Activated naive CD8-positive, alpha-beta T cell treated with anti-CD3 and anti-CD28 coated beads, Interleukin-2, amount 10 ng/mL, durations not matched to agents 7 days and 5 days (primary cell): ENCODE data around the gene ANKRD60. TPM values are rescaled to one million over a fixed set of nuclear protein-coding genes. Genes with fewer than 3 reads are reported as not detected.

Experiments
- ATAC-seq: fragments of 150-1000 bp; cut with Tn5 transposase; one replicate; pipeline ENCODE4 v1.10.0; 2021; ENCODE audit warnings: low read depth, moderate library complexity
- POLR2A ChIA-PET: fragments of 350-600 bp; sonication (Branson Sonifier 250); formaldehyde crosslinking; loops from one replicate; lab custom pipeline; 2021; ENCODE audit warnings: antibody characterized with exemption; lab: Charles Lee
- DNase-seq: peaks from one replicate; pipeline ENCODE4 v3.0.0; 2021
- H3K27ac Mint-ChIP-seq: one replicate; pipeline ENCODE4 v1.8.0; 2022; ENCODE audit warnings: mild to moderate bottlenecking, mixed read lengths
- H3K27me3 Mint-ChIP-seq: one replicate; pipeline ENCODE4 v1.8.0; 2022; ENCODE audit warnings: mild to moderate bottlenecking, moderate library complexity, mixed read lengths
- H3K36me3 Mint-ChIP-seq: one replicate; pipeline ENCODE4 v1.8.0; 2021; ENCODE audit warnings: mild to moderate bottlenecking, mixed read lengths
- H3K4me1 Mint-ChIP-seq: one replicate; pipeline ENCODE4 v1.8.0; 2021; ENCODE audit warnings: mixed read lengths
- H3K4me3 Mint-ChIP-seq: one replicate; pipeline ENCODE4 v1.8.0; 2022; ENCODE audit warnings: mild to moderate bottlenecking, moderate library complexity, mixed read lengths
- H3K9me3 Mint-ChIP-seq: one replicate; pipeline ENCODE4 v1.8.0; 2021; ENCODE audit warnings: mixed read lengths
- total RNA-seq, 2 experiments: library from RNA; stranded (reverse); gene quantifications; one replicate each; pipeline ENCODE4 v1.2.3, GENCODE V29; 2021

The ANKRD60 gene
- total RNA-seq, 2 experiments from 2014 or later: not detected

GRCh38 chr20:58224097-58224496 lies 4.4 kb downstream of the ANKRD60 start:
- Mint-ChIP-seq H3K27me3 (peaks cover 47% of the 10 kb centered on the region), H3K9me3 (peaks cover 2% of the 10 kb centered on the region), H3K27ac (no peak overlapping the region), H3K36me3 (peaks cover 7% of the 10 kb centered on the region), H3K4me1 (peaks cover 12% of the 10 kb centered on the region), H3K4me3 (no peak overlapping the region)
- ATAC-seq: no peak
- POLR2A ChIA-PET: no interaction called here
- DNase-seq: no peak

DNA sequence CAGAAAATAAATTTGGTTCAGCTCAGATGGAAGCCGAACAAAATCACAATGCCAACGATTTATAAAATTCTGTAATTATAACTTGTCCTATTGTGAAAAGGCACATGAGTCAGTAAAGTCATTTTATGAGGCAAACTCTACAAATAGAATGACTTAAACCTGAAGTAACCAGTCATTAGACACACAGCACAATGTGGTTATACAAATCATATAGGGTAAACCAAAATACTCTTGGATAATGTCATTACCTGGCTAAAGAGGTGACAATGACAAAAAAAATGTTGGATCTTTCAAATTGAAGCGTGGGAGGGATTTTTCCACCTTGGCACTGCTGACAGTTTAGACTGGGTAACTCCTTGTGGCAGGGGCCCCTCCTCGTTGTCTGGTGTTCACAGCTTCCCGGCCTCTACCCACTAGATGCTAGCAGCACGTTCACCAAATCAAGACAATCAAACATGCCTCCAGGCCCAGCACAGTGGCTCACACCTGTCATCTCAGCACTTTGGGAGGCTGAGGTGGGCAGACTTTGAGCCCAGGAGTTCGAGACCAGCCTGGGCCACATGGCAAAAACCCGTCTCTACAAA lies 5.0 kb downstream of the ANKRD60 start:
- Mint-ChIP-seq H3K4me3 (no peak overlapping the region), H3K36me3 (peaks cover 8% of the 10 kb centered on the region), H3K27me3 (peaks cover 48% of the 10 kb centered on the region), H3K4me1 (peaks cover 8% of the 10 kb centered on the region), H3K27ac (no peak overlapping the region), H3K9me3 (peaks cover 6% of the 10 kb centered on the region)
- POLR2A ChIA-PET: no interaction called here
- DNase-seq (no peak), ATAC-seq (no peak)

DNA sequence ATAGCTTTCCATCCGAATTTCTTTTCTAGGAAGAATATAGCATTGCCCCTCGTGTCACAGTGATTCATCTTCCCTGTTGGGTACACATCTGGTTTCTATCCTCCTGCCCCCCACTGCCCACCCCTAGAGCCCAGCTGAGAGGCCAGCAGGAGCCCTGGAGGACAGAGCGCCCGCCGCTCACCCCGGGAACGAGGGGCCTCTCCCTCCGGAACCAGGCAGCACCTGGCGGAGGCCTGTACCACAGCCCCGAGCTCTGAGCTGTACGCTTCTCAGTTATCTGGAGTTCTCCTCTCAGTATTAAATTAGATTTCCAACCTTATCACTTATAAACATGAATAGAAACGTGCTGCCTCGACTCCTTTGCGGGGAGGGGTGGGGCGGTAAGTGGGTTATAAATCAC lies 6.0 kb downstream of the ANKRD60 start:
- DNase-seq (no peak), ATAC-seq (no peak)
- peaks cover 44% of the 10 kb centered on the region for H3K27me3 Mint-ChIP-seq
- POLR2A ChIA-PET: no interaction called here
- no peak overlapping the region for H3K4me3 Mint-ChIP-seq
- peaks cover 6% of the 10 kb centered on the region for H3K36me3 Mint-ChIP-seq
- peaks cover 6% of the 10 kb centered on the region for H3K9me3 Mint-ChIP-seq
- H3K4me1 Mint-ChIP-seq: peaks cover 8% of the 10 kb centered on the region
- H3K27ac Mint-ChIP-seq: no peak overlapping the region

DNA sequence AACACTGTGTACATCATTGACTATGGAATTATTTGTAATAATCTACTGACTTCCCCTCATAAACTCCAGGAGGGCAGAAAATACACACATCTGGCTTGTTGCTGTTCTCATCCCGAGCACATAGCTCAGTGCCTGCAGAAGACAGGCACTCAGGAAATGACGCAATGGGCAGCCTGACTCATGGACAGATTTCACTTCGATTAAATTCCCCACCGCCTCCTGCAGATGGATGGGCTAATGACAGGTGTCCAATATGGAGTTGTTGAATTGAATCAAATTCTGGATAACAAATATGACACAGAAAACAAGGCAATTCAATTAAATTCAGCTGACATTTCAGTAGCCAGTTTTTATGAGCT lies 9.1 kb downstream of the ANKRD60 start:
- POLR2A ChIA-PET: no interaction called here
- Mint-ChIP-seq H3K4me3 (no peak overlapping the region), H3K36me3 (peaks cover 6% of the 10 kb centered on the region), H3K4me1 (peaks cover 8% of the 10 kb centered on the region), H3K27me3 (peaks cover 34% of the 10 kb centered on the region), H3K9me3 (peaks cover 6% of the 10 kb centered on the region), H3K27ac (no peak overlapping the region)
- DNase-seq (no peak), ATAC-seq (no peak)

GRCh38 chr20:58218665-58219341 lies 9.7 kb downstream of the ANKRD60 start:
- POLR2A ChIA-PET: no interaction called here
- Mint-ChIP-seq H3K4me3 (no peak overlapping the region), H3K36me3 (peaks cover 6% of the 10 kb centered on the region), H3K9me3 (peaks cover 6% of the 10 kb centered on the region), H3K27me3 (peaks cover 34% of the 10 kb centered on the region), H3K4me1 (peaks cover 8% of the 10 kb centered on the region), H3K27ac (no peak overlapping the region)
- DNase-seq (no peak), ATAC-seq (no peak)

- Mint-ChIP-seq H3K4me3 (no peak overlapping the region), H3K27ac (no peak overlapping the region), H3K27me3 (peaks cover 38% of the 10 kb centered on the region), H3K4me1 (peaks cover 2% of the 10 kb centered on the region), H3K36me3 (peaks cover 6% of the 10 kb centered on the region), H3K9me3 (peaks cover 6% of the 10 kb centered on the region)
- ATAC-seq (no peak), DNase-seq (no peak)
- POLR2A ChIA-PET: no interaction called here
These were observed 12.1 kb downstream of the ANKRD60 start for GRCh38 chr20:58216334-58216733.

GRCh38 chr20:58215116-58215515 lies 13.3 kb downstream of the ANKRD60 start:
- Mint-ChIP-seq H3K27me3 (peaks cover 30% of the 10 kb centered on the region), H3K27ac (no peak overlapping the region), H3K9me3 (peaks cover 6% of the 10 kb centered on the region), H3K4me3 (no peak overlapping the region), H3K36me3 (peaks cover 6% of the 10 kb centered on the region), H3K4me1 (no peaks in the 10 kb centered on the region)
- ATAC-seq: no peak
- POLR2A ChIA-PET: no interaction called here
- no peak for DNase-seq

- Mint-ChIP-seq H3K27ac (no peak overlapping the region), H3K9me3 (peaks cover 5% of the 10 kb centered on the region), H3K36me3 (peaks cover 6% of the 10 kb centered on the region), H3K4me3 (no peak overlapping the region), H3K27me3 (peaks cover 29% of the 10 kb centered on the region), H3K4me1 (no peaks in the 10 kb centered on the region)
- POLR2A ChIA-PET: no interaction called here
- ATAC-seq (no peak), DNase-seq (no peak)
These were observed 14.1 kb downstream of the ANKRD60 start for GRCh38 chr20:58214310-58214709.

- no peak for ATAC-seq
- Mint-ChIP-seq H3K36me3 (peaks cover under 1% of the 10 kb centered on the region), H3K9me3 (no peaks in the 10 kb centered on the region), H3K27ac (no peak overlapping the region), H3K27me3 (peaks cover 23% of the 10 kb centered on the region), H3K4me1 (no peaks in the 10 kb centered on the region), H3K4me3 (no peak overlapping the region)
- DNase-seq: no peak
- POLR2A ChIA-PET: no interaction called here
These were observed 14.7 kb downstream of the ANKRD60 start for GRCh38 chr20:58213716-58214115.

DNA sequence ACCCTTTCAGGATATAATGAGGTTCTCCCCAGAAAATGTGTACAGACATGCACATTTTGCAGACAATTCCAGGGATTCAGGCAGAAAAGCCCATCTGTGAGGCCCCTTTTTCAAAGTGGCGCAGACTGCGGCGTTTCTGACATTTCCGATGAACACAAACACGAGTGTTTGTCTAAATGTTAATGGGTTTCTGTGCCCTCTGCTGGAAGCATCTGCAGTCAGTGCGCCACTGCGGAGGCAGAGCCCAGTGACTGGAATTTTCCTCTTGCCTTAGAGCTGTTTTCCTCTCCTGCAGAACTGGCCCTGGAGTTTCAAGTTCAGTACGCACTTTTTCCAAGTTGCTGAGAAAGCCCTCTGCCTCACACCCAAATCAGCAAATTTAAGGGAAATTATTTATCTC lies 15.3 kb downstream of the ANKRD60 start:
- DNase-seq: no peak
- Mint-ChIP-seq H3K27me3 (peaks cover 20% of the 10 kb centered on the region), H3K4me3 (no peak overlapping the region), H3K27ac (no peak overlapping the region), H3K36me3 (no peaks in the 10 kb centered on the region), H3K9me3 (no peaks in the 10 kb centered on the region), H3K4me1 (no peaks in the 10 kb centered on the region)
- no peak for ATAC-seq
- POLR2A ChIA-PET: no interaction called here

- no peak overlapping the region for H3K27ac Mint-ChIP-seq
- no peak overlapping the region for H3K4me3 Mint-ChIP-seq
- no peaks in the 10 kb centered on the region for H3K9me3 Mint-ChIP-seq
- H3K4me1 Mint-ChIP-seq: no peaks in the 10 kb centered on the region
- H3K36me3 Mint-ChIP-seq: no peaks in the 10 kb centered on the region
- DNase-seq (no peak), ATAC-seq (no peak)
- H3K27me3 Mint-ChIP-seq: peaks cover 20% of the 10 kb centered on the region
- POLR2A ChIA-PET: no interaction called here
These were observed 15.8 kb downstream of the ANKRD60 start for GRCh38 chr20:58212636-58213035.

GRCh38 chr20:58210398-58210747 lies 18.1 kb downstream of the ANKRD60 start:
- POLR2A ChIA-PET: no interaction called here
- no peaks in the 10 kb centered on the region for H3K9me3 Mint-ChIP-seq

GRCh38 chr20:58209652-58210397 lies 18.6 kb downstream of the ANKRD60 start:
- Mint-ChIP-seq H3K9me3 (no peaks in the 10 kb centered on the region), H3K36me3 (no peaks in the 10 kb centered on the region), H3K4me3 (no peak overlapping the region), H3K4me1 (no peaks in the 10 kb centered on the region), H3K27ac (no peak overlapping the region), H3K27me3 (peaks cover 8% of the 10 kb centered on the region)
- ATAC-seq: peak; percentile 86
- POLR2A ChIA-PET: no interaction called here
- peak; percentile 94 for DNase-seq

More at GRCh38 chr20:58210398-58210747, 18.1 kb downstream of the ANKRD60 start:
- ATAC-seq (no peak), DNase-seq (no peak)
- no peaks in the 10 kb centered on the region for H3K4me1 Mint-ChIP-seq
- H3K36me3 Mint-ChIP-seq: no peaks in the 10 kb centered on the region
- no peak overlapping the region for H3K4me3 Mint-ChIP-seq
- H3K27ac Mint-ChIP-seq: no peak overlapping the region
- peaks cover 8% of the 10 kb centered on the region for H3K27me3 Mint-ChIP-seq

GRCh38 chr20:58208944-58209343 lies 19.5 kb downstream of the ANKRD60 start:
- Mint-ChIP-seq H3K27ac (no peak overlapping the region), H3K9me3 (no peaks in the 10 kb centered on the region), H3K36me3 (no peaks in the 10 kb centered on the region), H3K4me1 (no peaks in the 10 kb centered on the region), H3K4me3 (no peak overlapping the region), H3K27me3 (peaks cover 8% of the 10 kb centered on the region)
- ATAC-seq (no peak), DNase-seq (no peak)
- POLR2A ChIA-PET: no interaction called here
